ENCODE results near the gene CAV1.
"Not testable (repeated sequence)": the region's sequence is repeated elsewhere in the genome, so short reads cannot be mapped to it uniquely, and the experiment has no call there.

Gene CAV1

GRCh38 chr7:116582164-116582732 is 57.4 kb downstream of the CAV1 start:
- no peak for ATAC-seq (replicated peaks)
- no peak for DNase-seq
- H3K27ac Mint-ChIP-seq: no peak overlapping the region
- no peak overlapping the region for H3K4me3 Mint-ChIP-seq
- H3K27me3 Mint-ChIP-seq: peaks cover 0 to under 1% of the 10 kb centered on the region in 2 donors
- H3K4me1 Mint-ChIP-seq: peaks cover 17 to 18% of the 10 kb centered on the region in 2 donors
- H3K36me3 Mint-ChIP-seq: no peaks in the 10 kb centered on the region
- no peaks in the 10 kb centered on the region for H3K9me3 Mint-ChIP-seq

DNA sequence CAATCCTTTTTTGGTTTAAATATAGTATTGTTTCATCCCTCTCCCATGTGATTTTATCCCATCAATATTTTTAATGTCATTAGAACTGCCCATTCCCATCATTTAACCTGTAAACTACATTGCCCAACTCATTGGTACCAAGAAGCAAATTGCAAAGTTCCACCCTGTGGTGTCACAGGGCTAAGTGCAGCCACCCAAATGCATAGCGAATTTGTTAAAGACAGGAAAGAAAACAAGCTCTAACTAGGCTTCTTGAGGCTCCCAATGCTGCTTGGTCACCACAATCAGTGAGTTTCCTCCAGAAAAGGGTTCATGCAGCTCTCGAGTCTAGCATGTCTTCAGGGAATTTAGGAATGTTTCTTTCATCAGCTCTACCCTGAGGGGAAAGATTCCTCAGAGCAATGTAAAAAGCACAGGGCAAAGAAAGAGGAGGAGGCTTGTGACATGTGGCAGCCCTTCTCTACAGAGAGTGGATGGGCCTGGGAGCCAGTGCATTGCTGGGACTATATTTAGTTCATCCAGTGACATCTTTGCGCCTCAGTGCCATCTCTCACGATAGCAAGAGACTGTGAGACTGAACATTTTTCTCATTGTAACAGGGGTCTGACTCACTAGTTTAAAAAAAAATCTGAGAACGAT is 58.1 kb downstream of the CAV1 start:
- ATAC-seq (replicated peaks) (peak; percentile 35 to 47), DNase-seq (no peak)
- peak overlapping the region; percentile 65 to 73 for H3K4me3 Mint-ChIP-seq
- no peaks in the 10 kb centered on the region for H3K36me3 Mint-ChIP-seq
- H3K27ac Mint-ChIP-seq: peak overlapping the region; percentile 65
- no peaks in the 10 kb centered on the region for H3K9me3 Mint-ChIP-seq
- peaks cover 15 to 20% of the 10 kb centered on the region in 2 donors for H3K4me1 Mint-ChIP-seq
- H3K27me3 Mint-ChIP-seq: no peaks in the 10 kb centered on the region

- ATAC-seq (replicated peaks): peak; percentile 89 to 92
- H3K27me3 Mint-ChIP-seq: no peaks in the 10 kb centered on the region
- peaks cover 22 to 27% of the 10 kb centered on the region in 2 donors for H3K4me1 Mint-ChIP-seq
- no peaks in the 10 kb centered on the region for H3K9me3 Mint-ChIP-seq
- H3K36me3 Mint-ChIP-seq: no peaks in the 10 kb centered on the region
- no peak overlapping the region for H3K27ac Mint-ChIP-seq
- peak overlapping the region in 1 of 2 donors; percentile 73 for H3K4me3 Mint-ChIP-seq
- peak; percentile 26 for DNase-seq
Observed at GRCh38 chr7:116583653-116584052, 58.8 kb downstream of the CAV1 start.

DNA sequence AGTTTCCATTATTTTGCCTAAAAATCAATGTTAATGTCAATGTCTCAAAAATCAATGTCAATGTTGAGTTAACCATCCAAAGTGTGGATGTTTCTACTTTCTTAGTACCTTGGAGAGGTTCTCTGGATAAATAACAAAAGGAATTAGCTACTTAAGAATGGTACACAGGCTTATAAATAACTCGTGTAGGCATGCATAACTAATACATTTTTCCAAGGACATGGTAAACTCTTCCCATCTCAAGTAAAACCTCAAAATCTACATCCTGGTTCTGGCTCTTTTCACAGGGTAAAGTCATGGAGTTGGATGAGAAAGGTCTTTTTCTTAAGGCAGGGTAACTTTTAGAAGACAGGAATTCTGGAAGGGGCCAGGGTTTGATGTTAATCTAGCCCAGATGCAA is 59.9 kb downstream of the CAV1 start:
- peaks cover 25 to 30% of the 10 kb centered on the region in 2 donors for H3K4me1 Mint-ChIP-seq
- DNase-seq (no peak), ATAC-seq (replicated peaks) (no peak)
- H3K36me3 Mint-ChIP-seq: no peaks in the 10 kb centered on the region
- no peaks in the 10 kb centered on the region for H3K9me3 Mint-ChIP-seq
- H3K27me3 Mint-ChIP-seq: no peaks in the 10 kb centered on the region
- no peak overlapping the region for H3K4me3 Mint-ChIP-seq
- no peak overlapping the region for H3K27ac Mint-ChIP-seq

DNA sequence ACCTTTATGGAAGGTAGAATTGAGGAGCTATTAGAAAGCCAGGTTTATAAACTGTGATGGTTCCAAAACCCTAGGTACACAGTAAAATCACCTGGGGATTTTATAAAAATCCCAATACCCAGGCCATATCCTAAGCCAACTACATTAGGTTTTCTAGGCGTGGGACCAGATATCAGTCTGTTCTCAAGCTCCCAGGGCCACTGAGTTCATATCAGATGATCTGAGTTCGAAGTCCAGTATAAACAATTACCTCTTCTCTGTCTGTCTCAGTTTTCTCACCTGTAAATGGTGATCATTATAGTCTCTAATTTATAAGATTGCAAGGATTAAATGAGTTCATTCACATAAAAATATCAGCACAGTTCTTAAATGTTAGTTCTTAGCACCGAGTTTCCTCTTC is 60.6 kb downstream of the CAV1 start:
- H3K36me3 Mint-ChIP-seq: no peaks in the 10 kb centered on the region
- H3K9me3 Mint-ChIP-seq: no peaks in the 10 kb centered on the region
- peaks cover 25 to 30% of the 10 kb centered on the region in 2 donors for H3K4me1 Mint-ChIP-seq
- DNase-seq (no peak), ATAC-seq (replicated peaks) (no peak)
- peaks cover 5% of the 10 kb centered on the region in 2 donors for H3K27me3 Mint-ChIP-seq
- H3K27ac Mint-ChIP-seq: no peak overlapping the region
- H3K4me3 Mint-ChIP-seq: no peak overlapping the region

DNA sequence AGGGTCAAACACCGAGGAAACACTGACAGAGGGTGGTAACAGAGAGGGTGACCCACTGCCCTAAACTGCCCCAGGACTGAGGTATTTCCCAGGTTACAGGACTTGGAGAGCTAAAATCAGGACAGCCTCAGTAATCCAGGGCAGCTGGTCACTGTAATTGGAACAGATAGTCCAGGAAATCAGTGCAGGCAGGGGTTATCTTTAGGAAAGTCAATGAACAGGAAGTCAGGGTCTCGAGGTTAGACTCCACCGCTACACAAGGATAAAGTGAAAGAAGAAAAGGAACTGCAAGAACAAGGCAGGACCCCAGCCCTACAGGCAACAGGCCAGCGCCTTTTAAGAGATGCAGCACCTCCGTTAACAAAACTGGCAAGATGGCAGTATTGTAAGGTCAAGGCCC is 61.1 kb downstream of the CAV1 start:
- ATAC-seq (replicated peaks) (no peak), DNase-seq (no peak)
- Mint-ChIP-seq H3K27ac (no peak overlapping the region), H3K4me1 (peaks cover 25 to 30% of the 10 kb centered on the region in 2 donors), H3K27me3 (peaks cover 5% of the 10 kb centered on the region in 2 donors), H3K4me3 (no peak overlapping the region), H3K36me3 (no peaks in the 10 kb centered on the region), H3K9me3 (no peaks in the 10 kb centered on the region)

- not testable (repeated sequence) for H3K4me3 Mint-ChIP-seq; H3K9me3 Mint-ChIP-seq; DNase-seq; H3K27ac Mint-ChIP-seq; H3K27me3 Mint-ChIP-seq; ATAC-seq (replicated peaks); H3K36me3 Mint-ChIP-seq
- H3K4me1 Mint-ChIP-seq: peaks cover 28 to 32% of the 10 kb centered on the region in 2 donors
Observed at GRCh38 chr7:116587200-116587599, 62.4 kb downstream of the CAV1 start.

GRCh38 chr7:116588225-116588624 is 63.4 kb downstream of the CAV1 start:
- Mint-ChIP-seq H3K27me3 (peaks cover 14 to 17% of the 10 kb centered on the region in 2 donors), H3K9me3 (no peaks in the 10 kb centered on the region), H3K27ac (no peak overlapping the region), H3K36me3 (no peaks in the 10 kb centered on the region), H3K4me1 (peaks cover 28 to 34% of the 10 kb centered on the region in 2 donors), H3K4me3 (no peak overlapping the region)
- DNase-seq (no peak), ATAC-seq (replicated peaks) (peak; percentile 66 to 70)

GRCh38 chr7:116588641-116589594 is 64.1 kb downstream of the CAV1 start:
- H3K36me3 Mint-ChIP-seq: no peaks in the 10 kb centered on the region
- no peaks in the 10 kb centered on the region for H3K9me3 Mint-ChIP-seq
- peaks cover 18 to 19% of the 10 kb centered on the region in 2 donors for H3K27me3 Mint-ChIP-seq
- no peak overlapping the region for H3K4me3 Mint-ChIP-seq
- DNase-seq: no peak
- ATAC-seq (replicated peaks): peak; percentile 48 to 61
- peaks cover 25 to 29% of the 10 kb centered on the region in 2 donors for H3K4me1 Mint-ChIP-seq
- no peak overlapping the region for H3K27ac Mint-ChIP-seq

DNA sequence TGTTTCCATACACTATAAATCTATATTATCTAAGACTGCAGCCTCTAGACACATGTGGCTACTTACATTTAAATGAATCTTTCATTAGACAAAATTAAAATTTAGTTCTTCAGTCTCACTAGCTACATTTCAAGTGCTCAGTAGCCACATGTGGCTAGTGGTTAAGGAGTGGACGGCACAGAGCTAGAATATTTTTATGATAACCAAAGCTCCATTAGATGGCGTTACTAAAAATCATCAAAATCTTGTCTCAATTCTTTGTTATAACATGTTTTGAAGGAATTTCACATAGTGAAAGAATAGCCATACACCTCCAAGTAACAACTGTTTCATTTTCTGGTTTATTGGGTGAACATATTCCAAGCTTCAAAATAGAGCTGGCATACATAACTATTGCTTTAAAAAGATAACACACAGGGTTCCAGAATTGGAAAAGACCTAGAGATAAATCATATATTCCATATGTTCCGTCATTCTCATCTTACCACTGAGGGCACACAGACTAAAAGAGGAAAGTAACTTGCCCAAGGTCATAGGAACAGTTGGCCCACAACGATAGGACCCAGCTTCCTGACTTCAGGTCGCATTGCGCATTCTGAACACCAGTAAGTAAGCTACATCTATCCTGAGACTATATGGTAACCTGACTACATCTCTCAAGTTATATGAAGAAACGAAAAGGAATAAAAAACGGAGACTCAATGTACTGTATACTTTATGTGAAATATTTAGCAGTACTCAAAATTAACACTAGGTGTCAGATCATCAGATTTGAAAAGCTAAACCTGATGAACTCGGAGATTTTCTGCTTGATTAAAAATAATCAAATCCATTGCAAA is 66.6 kb downstream of the CAV1 start:
- no peak for DNase-seq
- H3K27me3 Mint-ChIP-seq: peaks cover 28 to 29% of the 10 kb centered on the region in 2 donors
- H3K4me1 Mint-ChIP-seq: peaks cover 20 to 26% of the 10 kb centered on the region in 2 donors
- H3K27ac Mint-ChIP-seq: no peak overlapping the region
- H3K36me3 Mint-ChIP-seq: no peaks in the 10 kb centered on the region
- no peak for ATAC-seq (replicated peaks)
- no peak overlapping the region for H3K4me3 Mint-ChIP-seq
- H3K9me3 Mint-ChIP-seq: no peaks in the 10 kb centered on the region

DNA sequence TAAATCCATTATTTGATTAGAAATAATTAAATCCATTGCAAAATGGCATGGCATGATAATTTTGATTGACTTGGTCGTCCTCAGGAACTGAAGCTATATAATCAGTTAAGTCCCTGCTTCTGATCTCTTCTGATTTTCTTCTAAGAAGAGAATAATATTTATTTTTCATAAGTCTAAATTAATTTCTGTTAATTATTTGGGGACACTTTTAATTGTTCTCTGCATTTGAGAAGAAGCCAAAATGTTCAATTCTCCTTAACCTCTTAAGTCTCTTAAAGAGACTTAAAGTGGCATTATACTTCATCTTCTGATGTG is 67.2 kb downstream of the CAV1 start:
- ATAC-seq (replicated peaks): no peak
- peaks cover 20 to 26% of the 10 kb centered on the region in 2 donors for H3K4me1 Mint-ChIP-seq
- H3K36me3 Mint-ChIP-seq: no peaks in the 10 kb centered on the region
- H3K4me3 Mint-ChIP-seq: peak overlapping the region; percentile 62 to 67
- peaks cover 28 to 33% of the 10 kb centered on the region in 2 donors for H3K27me3 Mint-ChIP-seq
- no peaks in the 10 kb centered on the region for H3K9me3 Mint-ChIP-seq
- H3K27ac Mint-ChIP-seq: no peak overlapping the region
- DNase-seq: no peak

DNA sequence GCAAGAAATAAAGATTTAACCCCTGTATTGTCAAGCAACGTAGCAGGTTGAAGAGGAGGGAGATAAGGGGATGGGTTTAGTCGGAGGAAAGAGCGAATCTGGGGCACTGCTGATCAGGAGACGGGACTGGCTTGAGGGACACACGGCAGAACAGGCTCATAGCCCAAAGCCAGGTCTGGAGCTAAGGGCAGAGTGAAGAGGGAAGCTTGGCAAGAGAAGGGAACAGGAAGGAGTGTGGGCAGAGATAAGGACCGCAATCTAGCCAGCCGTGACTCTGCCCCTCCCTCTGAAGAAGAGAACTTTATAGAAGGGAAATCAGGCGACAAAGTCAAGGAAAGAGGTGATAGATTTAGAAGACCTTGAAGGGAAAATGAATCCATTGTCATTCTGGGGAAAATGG is 67.6 kb downstream of the CAV1 start:
- Mint-ChIP-seq H3K4me3 (peak overlapping the region; percentile 62 to 67), H3K4me1 (peaks cover 20 to 26% of the 10 kb centered on the region in 2 donors), H3K27ac (peak overlapping the region; percentile 42), H3K9me3 (no peaks in the 10 kb centered on the region), H3K36me3 (no peaks in the 10 kb centered on the region), H3K27me3 (peaks cover 28 to 33% of the 10 kb centered on the region in 2 donors)
- DNase-seq (no peak), ATAC-seq (replicated peaks) (peak in 1 of 2 donors; percentile 38)

DNA sequence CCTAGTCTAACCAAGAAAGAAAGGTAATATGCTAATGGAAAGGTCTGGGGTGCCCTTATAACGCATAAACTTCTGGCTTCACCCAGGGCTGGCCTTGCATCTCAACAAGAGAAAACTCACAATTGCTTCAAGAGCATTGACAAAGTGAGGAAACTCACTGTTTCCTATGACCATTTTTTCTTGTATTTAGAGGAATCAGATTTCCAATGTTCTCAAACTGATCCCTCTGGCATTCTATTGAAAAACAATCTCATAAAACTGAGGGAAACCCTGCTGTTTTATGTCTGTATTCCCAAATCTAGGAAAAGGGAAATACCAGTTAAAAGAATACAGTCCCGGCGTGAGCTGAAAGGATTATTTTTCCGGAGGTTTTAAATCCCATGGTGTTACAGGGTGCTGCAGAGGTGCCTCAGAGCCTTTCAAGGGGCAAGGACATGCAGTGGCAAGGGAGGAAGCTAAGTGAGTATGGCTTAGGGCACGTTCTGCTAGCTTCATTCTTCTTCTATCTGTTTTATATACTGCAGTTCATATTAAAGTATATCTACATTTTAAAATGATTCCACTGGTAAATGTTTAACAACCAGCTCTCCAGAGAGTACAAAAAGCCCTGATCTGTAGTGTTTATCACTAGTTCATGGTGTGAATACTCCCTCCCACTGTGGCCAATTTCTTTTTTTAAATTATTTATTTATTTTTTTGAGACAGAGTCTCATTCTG is 68.7 kb downstream of the CAV1 start:
- ATAC-seq (replicated peaks) (no peak), DNase-seq (no peak)
- Mint-ChIP-seq H3K36me3 (no peaks in the 10 kb centered on the region), H3K9me3 (no peaks in the 10 kb centered on the region), H3K27ac (no peak overlapping the region), H3K4me3 (no peak overlapping the region), H3K27me3 (peaks cover 33 to 42% of the 10 kb centered on the region in 2 donors), H3K4me1 (peaks cover 14 to 18% of the 10 kb centered on the region in 2 donors)
